MCF 10A (cell line): ENCODE results near the gene COL23A1. TPM values are rescaled to one million over a fixed set of nuclear protein-coding genes. Genes with fewer than 3 reads are reported as not detected.

Experiments used
- BruUV-seq: library from RNA; stranded (reverse); fragments of 400-500 nt; replicated peaks from 2 replicates; lab custom pipeline; 2021; lab: Mats Ljungman, UMichigan
- CTCF ChIA-PET: fragments of 300-600 bp; sonication (Branson Sonifier 250); formaldehyde crosslinking; extraction: SDS; loops from one replicate; lab custom pipeline; 2021; ENCODE audit warnings: antibody characterized with exemption, inconsistent platforms; lab: Yijun Ruan, JAX
- POLR2A ChIA-PET: fragments of 300-600, 350-650 bp; sonication (Branson Sonifier 250); formaldehyde crosslinking; extraction: SDS; loops from one replicate; lab custom pipeline; 2020; ENCODE audit warnings: antibody characterized with exemption, inconsistent platforms; lab: Yijun Ruan, JAX
- DNase-seq: peaks from one replicate; pipeline ENCODE4 v3.0.0-alpha.2; 2018; ENCODE audit not compliant: unreplicated experiment
- H3K27ac Mint-ChIP-seq: one replicate; pipeline ENCODE4 v1.8.0; 2022; ENCODE audit warnings: mild to moderate bottlenecking, low read depth, mixed read lengths; ENCODE audit not compliant: unreplicated experiment
- H3K27me3 Mint-ChIP-seq: one replicate; pipeline ENCODE4 v1.8.0; 2022; ENCODE audit warnings: mixed read lengths; ENCODE audit not compliant: insufficient read depth, unreplicated experiment
- H3K36me3 Mint-ChIP-seq: one replicate; pipeline ENCODE4 v1.8.0; 2022; ENCODE audit warnings: mild to moderate bottlenecking, moderate library complexity, mixed read lengths; ENCODE audit not compliant: insufficient read depth, unreplicated experiment
- H3K4me1 Mint-ChIP-seq: one replicate; pipeline ENCODE4 v1.8.0; 2022; ENCODE audit warnings: mixed read lengths; ENCODE audit not compliant: insufficient read depth, unreplicated experiment
- H3K4me3 Mint-ChIP-seq: one replicate; pipeline ENCODE4 v1.8.0; 2022; ENCODE audit warnings: mild to moderate bottlenecking, moderate library complexity, mixed read lengths; ENCODE audit not compliant: unreplicated experiment
- H3K9me3 Mint-ChIP-seq: one replicate; pipeline ENCODE4 v1.8.0; 2022; ENCODE audit warnings: mixed read lengths; ENCODE audit not compliant: unreplicated experiment
- intact Hi-C: fragments of 100-400 bp; cut with micrococcal nuclease; formaldehyde crosslinking; loops from 2 replicates; pipeline ENCODE4 v1.14.1; 2022
- total RNA-seq: library from RNA; stranded (reverse); gene quantifications from 2 replicates; pipeline ENCODE4 v1.2.3, GENCODE V29; 2022
- TF ChIP-seq, protein P1 (sequence below): fragments of 200-600 bp; IDR thresholded peaks from one replicate; pipeline ENCODE4 v1.8.0; 2022; ENCODE audit warnings: antibody characterized with exemption, mild to moderate bottlenecking; ENCODE audit not compliant: unreplicated experiment

Gene COL23A1
- total RNA-seq, 1 experiment from 2014 or later, result not detected

DNA sequence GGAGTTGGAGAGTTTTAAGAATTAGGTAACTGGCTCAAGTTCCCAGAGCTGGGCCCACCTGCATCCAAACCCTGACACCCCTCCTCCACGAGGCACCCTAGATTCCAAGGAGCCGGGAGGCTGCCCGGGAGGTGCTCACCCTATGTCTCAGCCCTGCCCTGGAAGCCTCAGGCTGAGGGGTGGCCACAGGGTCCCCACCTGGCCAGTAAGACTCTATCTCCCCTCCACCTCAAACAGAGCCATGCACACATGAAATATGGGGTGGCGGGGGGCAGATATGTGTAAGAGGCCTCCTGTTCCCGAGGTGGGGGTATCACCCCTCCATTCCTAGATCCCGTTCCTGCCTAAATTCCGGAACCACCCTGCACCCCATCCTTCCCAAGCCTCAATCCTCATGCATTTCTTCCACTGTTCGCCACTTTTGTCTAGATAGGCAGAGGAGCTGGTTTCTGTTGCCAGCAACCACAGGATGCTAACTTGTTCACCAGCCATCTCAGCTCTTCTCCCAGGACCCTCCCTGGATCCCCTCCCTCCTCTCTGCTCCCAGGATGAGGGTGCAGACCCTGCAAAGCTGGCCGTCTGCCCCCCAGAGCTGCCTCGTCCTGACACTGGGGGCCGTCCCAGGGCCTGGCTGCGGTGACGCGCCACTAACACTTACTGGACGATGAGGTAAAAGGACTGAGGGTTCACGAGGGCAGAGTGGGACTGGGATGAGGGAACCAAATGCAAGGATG lies 44.1 kb downstream of the COL23A1 start:
- H3K27ac Mint-ChIP-seq, result no peak overlapping the region

DNA sequence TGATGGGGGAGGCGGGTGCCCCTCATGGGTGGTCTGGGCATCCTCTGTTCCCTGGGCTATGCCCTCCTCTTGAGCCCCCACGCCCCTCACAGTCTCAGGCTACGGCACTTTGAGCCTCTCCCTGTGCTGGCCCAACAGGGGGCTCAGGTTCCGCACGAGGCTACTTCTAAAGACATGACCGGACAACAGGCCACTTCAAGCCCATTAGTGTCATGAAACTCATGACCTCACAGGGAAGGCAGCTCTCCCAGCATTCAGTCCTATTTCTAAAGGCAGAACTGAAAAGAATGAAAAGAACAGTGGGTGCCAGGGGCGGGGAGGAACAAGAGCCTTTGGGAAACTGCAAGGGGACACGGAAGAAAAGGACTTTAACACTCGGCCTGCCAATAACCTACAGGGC lies 45.0 kb downstream of the COL23A1 start:
- POLR2A ChIA-PET, result no interaction called here
- intact Hi-C loops, result no loop called here
- Mint-ChIP-seq H3K36me3 (no peaks in the 10 kb centered on the region), H3K4me1 (peaks cover 6% of the 10 kb centered on the region), H3K27ac (no peak overlapping the region), H3K4me3 (no peak overlapping the region), H3K27me3 (no peaks in the 10 kb centered on the region), H3K9me3 (no peaks in the 10 kb centered on the region)
- no peak for DNase-seq
- BruUV-seq, result no TSS peak
- TF ChIP-seq, protein P1, sequence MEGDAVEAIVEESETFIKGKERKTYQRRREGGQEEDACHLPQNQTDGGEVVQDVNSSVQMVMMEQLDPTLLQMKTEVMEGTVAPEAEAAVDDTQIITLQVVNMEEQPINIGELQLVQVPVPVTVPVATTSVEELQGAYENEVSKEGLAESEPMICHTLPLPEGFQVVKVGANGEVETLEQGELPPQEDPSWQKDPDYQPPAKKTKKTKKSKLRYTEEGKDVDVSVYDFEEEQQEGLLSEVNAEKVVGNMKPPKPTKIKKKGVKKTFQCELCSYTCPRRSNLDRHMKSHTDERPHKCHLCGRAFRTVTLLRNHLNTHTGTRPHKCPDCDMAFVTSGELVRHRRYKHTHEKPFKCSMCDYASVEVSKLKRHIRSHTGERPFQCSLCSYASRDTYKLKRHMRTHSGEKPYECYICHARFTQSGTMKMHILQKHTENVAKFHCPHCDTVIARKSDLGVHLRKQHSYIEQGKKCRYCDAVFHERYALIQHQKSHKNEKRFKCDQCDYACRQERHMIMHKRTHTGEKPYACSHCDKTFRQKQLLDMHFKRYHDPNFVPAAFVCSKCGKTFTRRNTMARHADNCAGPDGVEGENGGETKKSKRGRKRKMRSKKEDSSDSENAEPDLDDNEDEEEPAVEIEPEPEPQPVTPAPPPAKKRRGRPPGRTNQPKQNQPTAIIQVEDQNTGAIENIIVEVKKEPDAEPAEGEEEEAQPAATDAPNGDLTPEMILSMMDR, result no peak
- CTCF ChIA-PET, result interaction anchor here (1.1 to 1.4 kb wide), 2 partner anchors 261 to 310 kb away, joined by 4 to 8 read pairs; no protein-coding TSS in a partner anchor

More for the DNA sequence above, 44.1 kb downstream of the COL23A1 start:
- TF ChIP-seq, protein P1, result no peak
- BruUV-seq, result no TSS peak
- intact Hi-C loops, result no loop called here
- no peaks in the 10 kb centered on the region for H3K9me3 Mint-ChIP-seq
- POLR2A ChIA-PET, result interaction anchor here (0.7 to 1.0 kb wide), 2 partner anchors 128 to 129 kb away, joined by 3 to 4 read pairs; no protein-coding TSS in a partner anchor
- no peaks in the 10 kb centered on the region for H3K27me3 Mint-ChIP-seq
- no peak overlapping the region for H3K4me3 Mint-ChIP-seq
- H3K4me1 Mint-ChIP-seq, result peaks cover 6% of the 10 kb centered on the region
- CTCF ChIA-PET, result interaction anchor here (1.1 to 1.6 kb wide), 3 partner anchors 262 to 311 kb away, joined by 4 to 13 read pairs (median 8); no protein-coding TSS in a partner anchor
- H3K36me3 Mint-ChIP-seq, result no peaks in the 10 kb centered on the region
- DNase-seq, result no peak

- Mint-ChIP-seq H3K27me3 (no peaks in the 10 kb centered on the region), H3K27ac (no peak overlapping the region), H3K4me1 (peaks cover 6% of the 10 kb centered on the region), H3K9me3 (no peaks in the 10 kb centered on the region), H3K4me3 (no peak overlapping the region), H3K36me3 (no peaks in the 10 kb centered on the region)
- no peak for DNase-seq
- no TSS peak for BruUV-seq
- ChIA-PET CTCF (interaction anchor here (0.5 to 1.2 kb wide), 4 partner anchors 28 to 265 kb away, joined by 3 to 9 read pairs (median 4); no protein-coding TSS in a partner anchor), POLR2A (interaction anchor here (0.6 kb wide), 1 partner anchor 185 kb away, joined by 3 read pairs; no protein-coding TSS in a partner anchor)
- TF ChIP-seq, protein P1, result no peak
- intact Hi-C loops, result no loop called here
These were observed 45.9 kb downstream of the COL23A1 start for GRCh38 chr5:178544166-178544834.

GRCh38 chr5:178542455-178542854 lies 47.7 kb downstream of the COL23A1 start:
- POLR2A ChIA-PET, result interaction anchor here (1.4 kb wide), 1 partner anchor 10 kb away, joined by 4 read pairs; no protein-coding TSS in a partner anchor
- Mint-ChIP-seq H3K27me3 (no peaks in the 10 kb centered on the region), H3K27ac (no peak overlapping the region), H3K4me3 (no peak overlapping the region), H3K9me3 (no peaks in the 10 kb centered on the region), H3K4me1 (no peaks in the 10 kb centered on the region), H3K36me3 (no peaks in the 10 kb centered on the region)
- TF ChIP-seq, protein P1, result no peak
- CTCF ChIA-PET, result interaction anchor here (0.6 to 2.1 kb wide), 7 partner anchors 8 to 262 kb away, joined by 3 to 7 read pairs (median 4); no protein-coding TSS in a partner anchor
- intact Hi-C loops, result no loop called here
- DNase-seq, result no peak
- BruUV-seq, result no TSS peak
